ENCODE data around the gene MPP3.

The MPP3 gene

GRCh38 chr17:43772877-43773648 lies 59.9 kb downstream of the MPP3 start:
- no peak for DNase-seq (ENCODE audit: low spot score)

GRCh38 chr17:43771463-43771862 lies 61.5 kb downstream of the MPP3 start:
- no peak for DNase-seq (ENCODE audit: low spot score)

GRCh38 chr17:43770957-43771356 lies 62.0 kb downstream of the MPP3 start:
- DNase-seq (ENCODE audit: low spot score): no peak

- DNase-seq (ENCODE audit: low spot score): no peak
These were observed 63.1 kb downstream of the MPP3 start for GRCh38 chr17:43769859-43770258.

- no peak for DNase-seq (ENCODE audit: low spot score)
These were observed 63.5 kb downstream of the MPP3 start for GRCh38 chr17:43769426-43769825.

GRCh38 chr17:43768943-43769342 lies 64.0 kb downstream of the MPP3 start:
- no peak for DNase-seq (ENCODE audit: low spot score)

GRCh38 chr17:43768382-43768781 lies 64.6 kb downstream of the MPP3 start:
- DNase-seq (ENCODE audit: low spot score): no peak

GRCh38 chr17:43767713-43768059 lies 65.3 kb downstream of the MPP3 start:
- no peak for DNase-seq (ENCODE audit: low spot score)

GRCh38 chr17:43767053-43767712 lies 65.8 kb downstream of the MPP3 start:
- no peak for DNase-seq (ENCODE audit: low spot score)

- peak; percentile 54 for DNase-seq (ENCODE audit: low spot score)
These were observed 66.4 kb downstream of the MPP3 start for GRCh38 chr17:43766413-43767052.

- peak; percentile 90 for DNase-seq (ENCODE audit: low spot score)
These were observed 72.6 kb downstream of the MPP3 start for GRCh38 chr17:43760254-43760852.

GRCh38 chr17:43759836-43760235 lies 73.1 kb downstream of the MPP3 start:
- DNase-seq (ENCODE audit: low spot score): no peak

- DNase-seq (ENCODE audit: low spot score): no peak
These were observed 74.3 kb downstream of the MPP3 start, which contains the start of gene SOST for GRCh38 chr17:43758497-43759174. TSS of gene SOST (minus strand) at chr17:43758791. CDS start at chr17:43758741, 50 bp downstream.

GRCh38 chr17:43758086-43758485 lies 74.9 kb downstream of the MPP3 start:
- no peak for DNase-seq (ENCODE audit: low spot score)

- DNase-seq (ENCODE audit: low spot score): no peak
These were observed 75.7 kb downstream of the MPP3 start for GRCh38 chr17:43757171-43757660.

- no peak for DNase-seq (ENCODE audit: low spot score)
These were observed 76.7 kb downstream of the MPP3 start for GRCh38 chr17:43756201-43756600.

GRCh38 chr17:43755389-43755875 lies 77.5 kb downstream of the MPP3 start:
- DNase-seq (ENCODE audit: low spot score): no peak

- DNase-seq (ENCODE audit: low spot score): no peak
These were observed 78.0 kb downstream of the MPP3 start for GRCh38 chr17:43754947-43755346.

- DNase-seq (ENCODE audit: low spot score): peak; percentile 37
These were observed 79.3 kb downstream of the MPP3 start for GRCh38 chr17:43753493-43754129.

Data from RKO (cell line).